Measurements from ENCODE around the gene TSC22D2. TPM values are rescaled to one million over a fixed set of nuclear protein-coding genes. Genes with fewer than 3 reads are reported as not detected.
"Not testable (repeated sequence)": the region's sequence is repeated elsewhere in the genome, so short reads cannot be mapped to it uniquely, and the experiment has no call there.

TSC22D2 gene
- total RNA-seq, 2 donors from 2014 or later, result 22.2 to 35.8 TPM

- H3K36me3 ChIP-seq, result no peaks in the 10 kb centered on the region
- peak overlapping the region; percentile 58 to 63 for H3K27ac ChIP-seq
- peaks cover 6 to 15% of the 10 kb centered on the region in 2 donors for H3K4me1 ChIP-seq (ENCODE audit: control insufficient read depth in 1 of 2, low read depth in 2 of 2)
- DNase-seq (ENCODE audit: low spot score) (no peak), ATAC-seq (ENCODE audit: insufficient number of reproducible peaks, low FRiP score, low read depth) (no peak)
- no peaks in the 10 kb centered on the region for H3K9me3 ChIP-seq
- no peak overlapping the region for H3K4me3 ChIP-seq
- TF ChIP-seq CTCF (IDR thresholded peaks at IDR 0.05), result no peak
- H3K27me3 ChIP-seq (replicated peaks; ENCODE audit: insufficient read depth), result no peaks in the 10 kb centered on the region
Observed at GRCh38 chr3:150469931-150470740, 62.0 kb downstream of the TSC22D2 start.

GRCh38 chr3:150472421-150472820 lies 64.3 kb downstream of the TSC22D2 start:
- DNase-seq (ENCODE audit: low spot score), result no peak
- TF ChIP-seq CTCF (IDR thresholded peaks at IDR 0.05), result no peak
- no peaks in the 10 kb centered on the region for H3K36me3 ChIP-seq
- no peak overlapping the region for H3K4me3 ChIP-seq
- no peaks in the 10 kb centered on the region for H3K27me3 ChIP-seq (replicated peaks; ENCODE audit: insufficient read depth)
- no peak overlapping the region for H3K27ac ChIP-seq
- ATAC-seq (ENCODE audit: insufficient number of reproducible peaks, low FRiP score, low read depth), result no peak
- H3K9me3 ChIP-seq, result no peaks in the 10 kb centered on the region
- peaks cover 6 to 15% of the 10 kb centered on the region in 2 donors for H3K4me1 ChIP-seq (ENCODE audit: control insufficient read depth in 1 of 2, low read depth in 2 of 2)

- not testable (repeated sequence) for ATAC-seq (ENCODE audit: insufficient number of reproducible peaks, low FRiP score, low read depth); H3K27ac ChIP-seq; H3K4me3 ChIP-seq; H3K27me3 ChIP-seq (replicated peaks; ENCODE audit: insufficient read depth); H3K9me3 ChIP-seq; DNase-seq (ENCODE audit: low spot score); H3K36me3 ChIP-seq
- peaks cover 6 to 15% of the 10 kb centered on the region in 2 donors for H3K4me1 ChIP-seq (ENCODE audit: control insufficient read depth in 1 of 2, low read depth in 2 of 2)
Observed at GRCh38 chr3:150473161-150473560, 65.1 kb downstream of the TSC22D2 start.

- no peaks in the 10 kb centered on the region for H3K27me3 ChIP-seq (replicated peaks; ENCODE audit: insufficient read depth)
- no peak overlapping the region for H3K4me3 ChIP-seq
- TF ChIP-seq CTCF (IDR thresholded peaks at IDR 0.05), result no peak
- ATAC-seq (ENCODE audit: insufficient number of reproducible peaks, low FRiP score, low read depth) (no peak), DNase-seq (ENCODE audit: low spot score) (no peak)
- H3K27ac ChIP-seq, result no peak overlapping the region
- H3K4me1 ChIP-seq (ENCODE audit: control insufficient read depth in 1 of 2, low read depth in 2 of 2), result no peaks in the 10 kb centered on the region
- no peaks in the 10 kb centered on the region for H3K9me3 ChIP-seq
- no peaks in the 10 kb centered on the region for H3K36me3 ChIP-seq
Observed at GRCh38 chr3:150479370-150479769, 71.3 kb downstream of the TSC22D2 start.

GRCh38 chr3:150480877-150481276 lies 72.8 kb downstream of the TSC22D2 start:
- DNase-seq (ENCODE audit: low spot score), result no peak
- Histone ChIP-seq H3K4me1 (ENCODE audit: control insufficient read depth in 1 of 2, low read depth in 2 of 2) (no peaks in the 10 kb centered on the region), H3K4me3 (no peak overlapping the region), H3K27me3 (replicated peaks; ENCODE audit: insufficient read depth) (no peaks in the 10 kb centered on the region), H3K27ac (no peak overlapping the region), H3K9me3 (no peaks in the 10 kb centered on the region), H3K36me3 (no peaks in the 10 kb centered on the region)
- TF ChIP-seq CTCF (IDR thresholded peaks at IDR 0.05), result no peak
- ATAC-seq (ENCODE audit: insufficient number of reproducible peaks, low FRiP score, low read depth), result no peak

Data from thoracic aorta (tissue), 2 donors.